Right ventricle myocardium inferior (tissue), 1 donor: ENCODE results near the gene C1QTNF12. TPM values are rescaled to one million over a fixed set of nuclear protein-coding genes. Genes with fewer than 3 reads are reported as not detected.

Source experiments
- ATAC-seq: fragments of 200-7000 bp; cut with Tn5 transposase; one replicate; pipeline ENCODE4 v1.9.1; 2020; ENCODE audit warnings: mild to moderate bottlenecking, moderate library complexity
- DNase-seq: peaks from one replicate; pipeline ENCODE4 v3.0.0; 2021; ENCODE audit errors: missing footprints
- intact Hi-C: fragments of 100-400 bp; cut with DNase I; formaldehyde crosslinking; loops from one replicate; pipeline ENCODE4 v1.11.0; 2022
- total RNA-seq: library from RNA; stranded (reverse); fragmentation: NEBNext Ultra II Directional; extraction: Animal tissue kit (Norgen Biotek cat#: 25700); gene quantifications from one replicate; pipeline ENCODE4 v1.2.1, GENCODE V29; 2021
- donor health status: DM: no; HTN: yes; CAD: no; lungs with severe emphysema.

Gene C1QTNF12
- total RNA-seq, 1 donor from 2014 or later, result 0.57 TPM

DNA sequence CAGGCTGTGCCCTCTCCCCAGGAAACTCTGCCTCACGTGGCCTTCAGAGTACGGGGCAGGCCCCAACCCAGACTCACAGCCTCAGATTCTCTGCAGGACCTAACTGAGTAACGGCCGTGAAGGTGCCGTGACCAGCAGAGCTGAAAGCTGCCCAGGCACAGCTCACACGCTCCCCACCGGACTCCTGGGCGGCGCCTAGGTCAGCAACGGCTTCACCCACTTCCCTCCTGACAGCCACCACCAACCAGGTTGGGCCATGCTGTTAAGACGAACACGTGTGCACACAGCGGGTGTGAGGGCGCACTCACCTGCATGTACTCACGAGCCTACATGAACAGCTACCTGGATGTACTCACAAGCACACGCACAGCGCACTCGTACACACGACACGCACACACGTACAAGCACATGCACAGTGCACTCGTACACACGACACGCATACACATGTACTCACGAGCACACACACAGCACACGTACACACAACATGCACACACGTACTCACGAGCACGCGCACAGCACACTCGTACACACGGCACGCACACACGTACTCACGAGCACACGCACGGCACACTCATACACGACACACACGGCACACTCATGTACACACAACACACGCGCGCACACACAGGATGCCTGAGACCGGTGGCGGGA lies 23.8 kb downstream of the C1QTNF12 start:
- no peak for DNase-seq
- ATAC-seq, result no peak
- intact Hi-C loops, result no loop called here

DNA sequence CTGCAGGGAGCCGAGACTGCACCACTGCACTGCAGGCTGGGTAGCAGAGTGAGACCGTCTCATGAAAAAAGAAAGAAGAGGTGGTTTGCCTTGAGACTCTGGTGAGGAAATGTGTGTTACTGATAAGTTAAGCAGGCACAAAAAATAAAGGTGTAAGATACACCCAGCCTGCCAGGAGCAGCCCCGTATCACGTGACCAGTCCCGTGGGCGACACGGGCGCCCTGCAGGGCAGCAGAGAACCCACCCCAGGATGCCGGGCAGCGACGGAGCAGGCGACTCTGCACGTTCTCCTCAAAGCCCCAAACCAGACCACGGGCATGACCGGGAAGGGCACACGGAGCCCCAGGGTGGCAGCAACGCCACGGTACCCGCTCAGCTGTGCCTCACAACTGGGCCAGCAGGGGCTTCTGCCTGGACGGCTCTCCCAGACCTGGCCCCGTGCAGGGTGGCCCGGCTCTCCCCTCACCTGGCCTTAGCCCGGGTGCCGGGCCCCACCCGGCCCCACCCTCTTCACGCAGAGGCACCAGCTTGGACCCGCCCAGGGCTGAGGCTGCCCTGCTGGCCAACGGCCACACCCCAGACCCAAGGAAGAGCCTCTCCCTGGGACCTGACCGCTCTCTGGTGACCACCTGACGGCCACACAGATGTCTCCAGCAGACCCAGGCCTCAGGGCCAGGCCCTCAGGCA lies 24.5 kb downstream of the C1QTNF12 start:
- intact Hi-C loops, result no loop called here
- DNase-seq (no peak), ATAC-seq (no peak)

GRCh38 chr1:1220197-1220596 lies 26.3 kb downstream of the C1QTNF12 start:
- ATAC-seq, result no peak
- DNase-seq, result no peak
- intact Hi-C loops, result no loop called here

- no peak for ATAC-seq
- intact Hi-C loops, result no loop called here
- no peak for DNase-seq
Observed at GRCh38 chr1:1219341-1219740, 27.2 kb downstream of the C1QTNF12 start.

DNA sequence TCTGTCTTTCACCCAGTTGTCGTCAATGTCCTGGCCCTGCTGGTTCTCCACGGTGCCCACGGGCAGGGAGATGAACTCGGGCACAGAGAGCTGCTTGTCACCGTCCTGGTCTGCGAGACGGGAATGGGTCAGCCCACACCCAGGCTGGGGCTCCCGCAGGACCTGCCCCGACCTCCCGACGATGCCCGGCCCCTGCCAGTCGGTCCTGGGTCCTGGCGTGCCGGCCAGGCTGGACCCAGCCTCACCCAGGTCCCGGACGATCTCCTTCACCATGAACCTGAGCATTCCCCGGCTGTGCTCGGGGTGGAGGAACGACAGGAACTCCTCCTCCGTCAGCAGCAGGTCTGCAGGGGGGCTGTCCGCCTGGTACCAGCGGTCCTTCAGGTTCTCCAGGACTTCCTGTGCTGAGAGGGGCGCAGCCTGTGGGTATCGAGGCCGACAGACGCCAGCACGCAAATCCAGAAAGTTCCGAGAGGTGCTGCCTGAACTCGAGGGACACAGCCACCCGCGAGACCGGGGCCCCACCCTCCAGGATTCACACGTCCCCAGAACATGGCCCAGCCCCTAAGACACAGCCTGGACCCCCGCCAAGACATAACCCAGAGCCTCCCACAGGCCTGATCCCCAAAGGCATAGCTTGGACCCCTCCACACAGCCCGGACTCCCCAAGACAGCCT lies 27.9 kb downstream of the C1QTNF12 start:
- ATAC-seq (no peak), DNase-seq (no peak)
- intact Hi-C loops, result no loop called here

DNA sequence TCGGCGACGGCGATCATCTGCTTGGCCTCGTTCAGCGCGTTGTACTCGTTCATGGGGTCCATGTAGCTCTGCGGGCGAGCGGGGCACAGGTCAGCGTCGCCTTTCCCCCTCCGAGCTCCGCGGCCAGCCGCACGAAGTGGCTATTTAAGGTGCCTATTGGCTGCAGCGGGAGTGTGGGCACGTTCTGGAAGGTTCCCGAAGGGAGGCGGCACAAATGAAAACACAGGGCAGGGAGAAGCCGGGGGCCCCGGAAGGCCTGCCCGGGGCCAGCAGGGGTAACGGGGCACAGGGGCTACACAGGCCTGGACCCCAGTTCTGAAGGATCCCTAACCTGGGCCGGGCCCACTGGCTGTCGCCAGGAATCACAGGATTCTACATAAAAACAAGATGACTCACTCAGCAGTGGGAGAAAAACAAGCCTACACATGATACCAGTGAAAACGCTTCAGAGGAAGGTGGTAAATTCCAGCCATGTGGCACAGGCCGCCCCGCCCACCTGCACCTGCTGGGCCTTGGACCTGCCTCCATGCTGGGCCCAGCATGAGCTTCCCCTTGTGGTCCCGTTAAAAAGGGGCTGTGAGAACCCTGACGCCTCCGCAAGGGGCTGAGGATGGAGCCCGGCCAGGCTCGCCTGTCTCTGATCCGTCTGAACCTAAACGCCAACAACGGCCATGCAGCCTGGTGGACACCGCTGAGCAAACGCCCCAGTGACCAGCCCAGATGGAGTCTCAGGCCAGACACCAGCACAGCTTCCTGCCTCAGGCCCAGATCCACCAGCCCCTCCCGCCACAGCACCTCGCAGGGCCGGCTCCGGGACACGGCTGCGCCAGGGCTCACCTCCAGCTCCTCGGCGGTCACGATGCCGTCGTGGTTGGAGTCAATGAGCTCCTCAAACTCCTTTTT lies 28.6 kb downstream of the C1QTNF12 start:
- intact Hi-C loops, result no loop called here
- no peak for ATAC-seq
- no peak for DNase-seq

DNA sequence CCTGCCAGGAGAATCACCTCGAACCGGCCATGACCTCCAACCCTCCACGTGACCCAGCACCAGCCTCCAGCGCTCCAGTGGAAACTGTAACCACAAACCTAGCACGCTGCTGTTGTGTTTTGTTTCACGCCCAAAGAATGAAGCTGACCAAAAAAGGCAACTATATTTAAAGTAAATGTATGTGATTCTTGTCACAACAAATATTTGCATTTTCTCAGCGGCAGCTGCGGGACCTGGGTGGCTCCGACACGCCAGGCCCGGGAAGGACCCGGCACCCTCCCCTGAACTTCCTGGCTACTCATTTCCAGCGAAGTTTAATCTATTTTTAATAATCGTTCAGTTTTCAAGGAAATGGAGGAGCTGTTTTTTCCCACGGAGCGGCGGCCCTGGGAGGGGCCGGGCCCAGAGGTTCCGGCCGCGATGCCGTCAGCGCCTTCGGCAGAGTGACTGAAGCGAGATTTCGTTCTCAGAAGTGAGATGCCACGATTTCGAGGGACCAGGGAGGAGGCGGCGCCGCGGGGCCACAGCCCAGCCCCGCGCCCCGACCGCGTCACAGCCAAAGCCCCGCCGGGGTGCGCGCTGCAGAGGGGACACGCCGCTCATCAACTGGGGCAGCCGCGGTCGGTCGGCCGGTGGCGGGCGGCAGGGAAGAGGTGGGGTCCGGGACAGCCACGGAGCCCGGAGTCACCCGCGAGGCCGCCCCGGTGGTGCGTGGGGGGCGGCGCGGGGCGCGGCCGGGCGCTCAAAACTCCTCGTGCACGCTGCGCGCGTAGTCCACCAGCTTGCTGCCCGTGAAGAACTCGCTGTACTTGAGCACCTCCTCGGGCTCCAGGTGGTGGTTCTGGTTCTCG lies 29.5 kb downstream of the C1QTNF12 start:
- no peak for DNase-seq
- ATAC-seq, result no peak
- intact Hi-C loops, result no loop called here

GRCh38 chr1:1215881-1216605 lies 30.5 kb downstream of the C1QTNF12 start:
- DNase-seq (no peak), ATAC-seq (no peak)
- intact Hi-C loops, result no loop called here

- intact Hi-C loops, result no loop called here
- ATAC-seq (no peak), DNase-seq (no peak)
Observed at GRCh38 chr1:1215080-1215676, 31.3 kb downstream of the C1QTNF12 start.

DNA sequence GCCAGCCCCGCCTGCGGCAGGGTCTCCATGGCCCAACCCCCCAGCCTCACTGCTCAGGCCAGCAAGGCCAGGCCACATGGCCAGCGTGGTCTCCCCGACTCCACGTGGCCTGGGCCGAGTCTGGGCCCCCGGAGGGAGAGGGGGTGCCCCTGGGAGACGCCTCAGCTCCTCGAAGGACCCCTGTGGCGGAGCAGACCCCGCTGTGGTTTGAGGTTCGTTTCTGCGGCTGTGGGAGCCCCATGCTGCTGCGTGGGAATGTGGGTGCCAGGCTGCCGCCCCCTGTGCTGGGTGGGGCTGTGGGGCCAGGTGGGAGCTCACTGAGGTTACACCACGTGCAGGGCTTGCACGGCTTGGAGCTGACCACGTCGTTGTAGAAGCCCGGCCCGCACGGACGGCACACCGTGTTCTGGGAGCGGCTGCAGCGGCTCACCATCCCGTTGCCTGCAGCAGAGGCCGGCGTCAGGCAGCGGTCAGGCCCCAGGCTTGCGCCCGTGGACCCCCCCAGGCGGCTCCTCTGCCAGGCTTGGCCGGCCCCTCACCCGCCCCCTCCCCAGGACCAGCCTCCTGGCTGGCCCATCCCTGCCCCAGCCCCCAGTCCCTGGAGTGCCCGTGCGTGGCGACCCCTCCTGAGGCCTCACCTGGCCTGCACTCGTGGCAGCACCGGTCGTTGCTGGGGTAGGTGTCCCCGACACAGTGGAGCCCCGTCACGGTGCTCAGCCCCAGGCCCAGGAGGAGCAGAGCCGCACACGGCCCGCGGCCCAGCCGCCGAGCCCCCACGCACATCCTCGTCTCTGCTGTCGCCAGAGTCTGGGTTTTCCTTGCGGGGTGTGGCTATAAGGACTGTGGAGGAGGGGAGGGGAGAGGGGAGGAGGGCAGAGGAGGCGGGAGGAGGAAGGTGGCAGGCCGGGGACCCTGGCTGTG lies 32.9 kb downstream of the C1QTNF12 start, which contains the start of gene TNFRSF4:
Gene TNFRSF4, minus strand, starts transcription at position 809 of the 921 bp plus-strand sequence. Its CDS starts 26 bp downstream, at position 783.
- peak; percentile 59 for DNase-seq
- intact Hi-C loops, result no loop called here
- no peak for ATAC-seq

DNA sequence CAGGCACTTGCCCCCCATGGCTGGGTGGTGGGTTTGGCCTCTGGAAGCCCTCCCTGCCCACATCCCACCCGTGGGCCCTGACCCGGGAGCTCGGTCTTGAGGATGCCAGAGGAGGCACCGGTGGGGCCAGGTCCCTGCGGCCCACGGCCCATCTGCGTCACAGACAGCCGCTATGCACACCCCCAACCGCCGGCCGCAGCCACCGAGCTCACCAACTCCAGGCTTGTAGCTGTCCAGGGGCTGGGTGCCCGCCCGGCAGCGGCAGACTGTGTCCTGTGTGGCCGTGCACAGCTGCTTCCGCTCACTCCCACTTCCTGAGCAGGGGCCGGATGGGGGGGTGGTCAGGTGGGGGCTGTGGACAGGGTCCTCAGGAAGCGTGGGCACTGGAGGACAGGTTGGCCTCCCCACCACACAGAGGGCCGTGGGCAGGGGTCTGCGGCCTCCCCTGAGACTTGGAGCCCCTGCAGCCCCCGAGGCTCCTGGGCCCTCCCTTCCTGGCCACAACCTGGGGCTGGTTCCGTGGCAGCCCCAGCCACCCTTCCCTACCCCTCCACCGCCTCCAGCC lies 33.7 kb downstream of the C1QTNF12 start:
- ATAC-seq (peak; percentile 13), DNase-seq (peak; percentile 79)
- intact Hi-C loops, result no loop called here

- no peak for ATAC-seq
- DNase-seq, result peak; percentile 41
- intact Hi-C loops, result no loop called here
Observed at GRCh38 chr1:1211541-1212441, 34.7 kb downstream of the C1QTNF12 start.

- intact Hi-C loops, result no loop called here
- peak; percentile 45 for DNase-seq
- no peak for ATAC-seq
Observed at GRCh38 chr1:1210726-1211540, 35.6 kb downstream of the C1QTNF12 start.
